GM12878 (cell line): ENCODE data around the gene PHF2. TPM values are rescaled to one million over a fixed set of nuclear protein-coding genes. Genes with fewer than 3 reads are reported as not detected.

Experiments used
- ATAC-seq: fragments of 200-7000 bp; cut with Tn5 transposase; 3 replicates; pipeline ENCODE4 v1.9.1; 2020; ENCODE audit warnings: mild to moderate bottlenecking, moderate library complexity
- BruUV-seq: library from RNA; stranded (reverse); fragments of 400-500 nt; replicated peaks from 2 replicates; lab custom pipeline; 2021; lab: Mats Ljungman, UMichigan
- CTCF ChIA-PET: fragments of 300-600 bp; sonication (Branson Sonifier 250); formaldehyde crosslinking; extraction: SDS; loops from one replicate; lab custom pipeline; 2021; ENCODE audit warnings: inconsistent platforms; lab: Yijun Ruan, JAX
- POLR2A ChIA-PET: fragments of 350-600 bp; formaldehyde crosslinking; extraction: SDS; loops from one replicate; lab custom pipeline; 2021; ENCODE audit warnings: inconsistent platforms; lab: Charles Lee
- RAD21 ChIA-PET: fragments of 300-600 bp; sonication (Branson Sonifier 250); formaldehyde crosslinking; loops from one replicate; lab custom pipeline; 2023; ENCODE audit warnings: antibody characterized with exemption; ENCODE audit not compliant: unreplicated experiment; lab: Charles Lee
- SMC1A ChIA-PET: fragments of 300-600 bp; sonication (Branson Sonifier 250); formaldehyde crosslinking; loops from one replicate; lab custom pipeline; 2023; ENCODE audit not compliant: unreplicated experiment, uncharacterized antibody; lab: Charles Lee
- DNase-seq: peaks from one replicate; pipeline ENCODE4 v3.0.0-alpha.2; 2011; ENCODE audit warnings: low read depth, low spot score
- FAIRE-seq: peaks from 3 replicates; lab custom pipeline; 2011; peaks lifted over from hg19 to GRCh38; lab: Jason Lieb, UNC
- H2AFZ ChIP-seq: 2 replicates; pipeline ENCODE4 v1.6.0; 2011; ENCODE audit warnings: low read depth, low read length, control low read depth; ENCODE audit not compliant: control insufficient read depth
- H3K27ac ChIP-seq: 2 replicates; pipeline ENCODE4 v1.5.1; 2011; ENCODE audit warnings: control low read depth; ENCODE audit not compliant: control insufficient read depth, insufficient read depth
- H3K27me3 ChIP-seq, 2 experiments: replicated peaks in 1 of 2; 2 replicates each; pipeline versions ENCODE4 v1.6.0 to v1.6.1; 2011; ENCODE audit warnings: low read length in 1 of 2; ENCODE audit not compliant: control insufficient read depth in 2 of 2, insufficient read depth in 2 of 2
- H3K36me3 ChIP-seq, 2 experiments: 2 replicates each; pipeline ENCODE4 v1.5.1; 2011; ENCODE audit warnings: low read length in 1 of 2; ENCODE audit not compliant: control insufficient read depth in 2 of 2, insufficient read depth in 2 of 2
- H3K4me1 ChIP-seq: 2 replicates; pipeline ENCODE4 v1.6.1; 2011; ENCODE audit warnings: mild to moderate bottlenecking, low read length, moderate library complexity, mixed read lengths; ENCODE audit not compliant: control insufficient read depth, insufficient read depth
- H3K4me2 ChIP-seq: 2 replicates; pipeline ENCODE4 v1.6.0; 2011; ENCODE audit warnings: control low read depth; ENCODE audit not compliant: control insufficient read depth, insufficient read depth
- H3K4me3 ChIP-seq: fragments of 200-600 bp; sonication (generic); 2 replicates; pipeline ENCODE4 v1.5.1; 2016
- H3K79me2 ChIP-seq: 2 replicates; pipeline ENCODE4 v1.6.0; 2011; ENCODE audit warnings: low read length; ENCODE audit not compliant: control insufficient read depth, insufficient read depth
- H3K9ac ChIP-seq: 2 replicates; pipeline ENCODE4 v1.8.0; 2011; ENCODE audit warnings: low read length, control low read depth, mixed read lengths; ENCODE audit not compliant: control insufficient read depth, insufficient read depth
- H3K9me3 ChIP-seq: replicated peaks from 3 replicates; pipeline ENCODE4 v1.5.1; 2011; ENCODE audit warnings: mild to moderate bottlenecking, low read length; ENCODE audit not compliant: control insufficient read depth, insufficient read depth
- H4K20me1 ChIP-seq: 2 replicates; pipeline ENCODE4 v1.6.0; 2011; ENCODE audit not compliant: control insufficient read depth, insufficient read depth
- ASH2L ChIP-seq: fragments of 300-600, 200-600 bp; sonication (generic); IDR thresholded peaks from 2 replicates; pipeline ENCODE4 v1.6.1; 2017; ENCODE audit warnings: low read depth, mild to moderate bottlenecking, borderline replicate concordance
- NR2C1 ChIP-seq: fragments of 450-650 bp; IDR thresholded peaks from 2 replicates; pipeline ENCODE4 v1.6.1; 2017; ENCODE audit warnings: antibody characterized with exemption, mild to moderate bottlenecking, moderate library complexity
- TCF3 ChIP-seq: IDR thresholded peaks from 2 replicates; pipeline ENCODE4 v1.6.1; 2012; ENCODE audit warnings: low read depth, mild to moderate bottlenecking, low read length, borderline replicate concordance; ENCODE audit not compliant: insufficient read depth
- TCF7 ChIP-seq: IDR thresholded peaks from 2 replicates; pipeline ENCODE4 v1.6.1; 2014; ENCODE audit warnings: antibody characterized with exemption, borderline replicate concordance
- WGBS: methylation state at CpG from one replicate; pipeline ENCODE4 v1.1.6; 2016; ENCODE audit warnings: low lambda C conversion rate; ENCODE audit not compliant: insufficient replicate concordance, insufficient coverage; ENCODE audit errors: missing lambda C conversion rate; 5-methylcytosine and 5-hydroxymethylcytosine counted together
- in situ Hi-C: fragments of 300-500 bp; cut with MboI; formaldehyde crosslinking; loops from 9 replicates; pipeline ENCODE4 v1.14.3; 2018; ENCODE audit warnings: mixed read lengths
- intact Hi-C: fragments of 100-400 bp; cut with micrococcal nuclease; formaldehyde crosslinking; loops from one replicate; pipeline ENCODE4 v1.14.2; 2022; ENCODE audit not compliant: unreplicated experiment
- polyA plus RNA-seq, 11 experiments: library from polyadenylated mRNA; depleted of rRNA in 4 of 11; unstranded in 6 of 11; stranded (reverse) in 5 of 11; fragments of >200 nt; fragmentation: Nextera tagmentation in 4 of 11; fragmentation: Illumina TruSeq in 1 of 11; extraction: Ambion mirVana in 4 of 11; extraction: Trizol in 1 of 11; gene quantifications; 1 replicate in 1 of 11; 2 replicates in 10 of 11; pipeline versions ENCODE4 v1.2.1 to v1.2.3, GENCODE V29; 2011 to 2016; ENCODE audit warnings: inconsistent platforms in 2 of 11, missing spikeins in 2 of 11, low read depth in 1 of 11
- total RNA-seq, 4 experiments: library from RNA; depleted of rRNA in 3 of 4; stranded (reverse); fragments of >200 nt in 3 of 4; fragmentation: Illumina TruSeq in 1 of 4; extraction: Trizol in 1 of 4; gene quantifications; 2 replicates each; pipeline versions ENCODE4 v1.2.1 to v1.2.3, GENCODE V29; 2013 to 2021

Gene PHF2
- total and polyA plus RNA-seq, 10 of the 15 experiments (the other 5 are each of a cell fraction or from before 2014, with no cell fraction given): 0.34 to 13.3 (median 5.5) TPM

DNA sequence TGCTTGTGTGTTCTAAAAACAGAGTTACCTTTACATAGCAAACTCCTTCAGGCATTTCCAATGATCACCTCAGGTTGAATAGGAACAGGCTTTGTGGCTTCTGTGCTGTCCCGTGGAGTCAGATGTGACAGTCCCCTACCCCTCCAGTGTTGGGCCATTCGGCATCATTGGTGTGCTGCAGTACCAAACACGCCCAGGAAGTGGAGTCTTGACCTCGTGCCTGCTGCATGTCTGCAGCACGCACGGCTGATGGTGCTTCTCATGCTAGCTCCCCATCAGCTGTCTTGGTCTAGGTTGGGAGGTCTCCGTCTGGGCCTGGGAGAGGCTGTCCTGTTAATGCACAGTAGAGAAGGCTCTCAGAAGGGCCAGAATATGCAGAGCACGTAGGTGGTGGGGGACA is 42.5 kb upstream of the PHF2 start:
- RAD21 ChIA-PET: no interaction called here
- Histone ChIP-seq H3K9ac (no peak overlapping the region), H3K36me3 (peaks cover 19 to 30% of the 10 kb centered on the region in 2 experiments), H3K79me2 (no peaks in the 10 kb centered on the region), H3K4me1 (no peaks in the 10 kb centered on the region; the same call in 1 of the 2 replicates), H4K20me1 (no peaks in the 10 kb centered on the region), H2AFZ (no peak overlapping the region), H3K27ac (no peak overlapping the region), H3K27me3 (no peaks in the 10 kb centered on the region), H3K4me3 (no peak overlapping the region), H3K4me2 (no peak overlapping the region), H3K9me3 (no peaks in the 10 kb centered on the region)
- no peak for FAIRE-seq
- no peak for DNase-seq
- in situ Hi-C loops (no loop called here), intact Hi-C loops (no loop called here)
- TF ChIP-seq NR2C1: no peak
- TF ChIP-seq ASH2L: no peak
- TF ChIP-seq TCF3: no peak
- POLR2A ChIA-PET: no interaction called here
- CTCF ChIA-PET: interaction anchor here (1.7 kb wide), 1 partner anchor 32 kb away, joined by 5 read pairs; no protein-coding TSS in a partner anchor
- BruUV-seq: no TSS peak
- 0 out of 3 replicates have a peak, but pooled peaks have one; percentile 19 for ATAC-seq
- 90% methylated on average over 7 of the region's 8 CpGs for WGBS
- SMC1A ChIA-PET: no interaction called here

DNA sequence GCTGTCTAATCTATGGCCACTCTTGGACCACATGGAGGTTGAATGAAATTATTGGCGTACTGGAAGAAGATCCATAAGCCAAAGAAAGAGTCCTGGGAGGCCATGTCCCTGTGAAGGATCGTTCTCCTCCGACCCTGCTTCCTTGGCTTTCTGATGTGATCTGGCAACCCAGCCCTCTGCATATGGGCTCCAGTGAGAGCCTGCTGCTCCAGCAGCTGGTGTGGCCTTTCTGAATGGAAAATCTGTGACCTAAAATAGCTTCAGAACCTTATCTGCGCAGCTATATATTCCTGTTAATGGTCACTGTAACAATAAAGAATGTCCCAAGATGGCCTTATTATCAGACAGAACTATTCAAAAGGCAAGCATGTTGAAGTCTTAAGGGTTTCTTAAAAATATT is 40.2 kb upstream of the PHF2 start:
- H4K20me1 ChIP-seq: no peaks in the 10 kb centered on the region
- intact Hi-C loops (no loop called here), in situ Hi-C loops (no loop called here)
- FAIRE-seq (no peak), ATAC-seq (no peak), DNase-seq (no peak)
- no peak overlapping the region for H3K4me3 ChIP-seq
- H3K9me3 ChIP-seq: no peaks in the 10 kb centered on the region
- ChIA-PET CTCF (interaction anchor here (1.4 kb wide), 1 partner anchor 30 kb away, joined by 4 read pairs; no protein-coding TSS in a partner anchor), SMC1A (no interaction called here), POLR2A (interaction anchor here (1.3 kb wide), 1 partner anchor 9 kb away, joined by 8 read pairs; no protein-coding TSS in a partner anchor), RAD21 (no interaction called here)
- 100% methylated on average over 4 of the region's 4 CpGs for WGBS
- peaks cover 13 to 36% of the 10 kb centered on the region in 2 experiments for H3K36me3 ChIP-seq
- no peak overlapping the region for H3K27ac ChIP-seq
- no peak overlapping the region for H3K9ac ChIP-seq
- BruUV-seq: no TSS peak
- no peaks in the 10 kb centered on the region for H3K79me2 ChIP-seq
- H3K4me1 ChIP-seq: no peaks in the 10 kb centered on the region; the same call in 1 of the 2 replicates
- H2AFZ ChIP-seq: no peak overlapping the region
- H3K27me3 ChIP-seq: no peaks in the 10 kb centered on the region
- no peak overlapping the region for H3K4me2 ChIP-seq
- no peak for TF ChIP-seq TCF3
- TF ChIP-seq TCF7: no peak
